ENCODE measurements around the gene CLIC4.
"Not testable (repeated sequence)": the region's sequence is repeated elsewhere in the genome, so short reads cannot be mapped to it uniquely, and the experiment has no call there.

Gene CLIC4

GRCh38 chr1:24704411-24705259, 40.6 kb upstream of the CLIC4 start:
- no peak for DNase-seq (ENCODE audit: extremely low read depth, low read depth)
- no peak for TF ChIP-seq CTCF (IDR thresholded peaks at IDR 0.05; ENCODE audit: low read depth, low read length, missing control alignments)
- H3K4me3 ChIP-seq (replicated peaks; ENCODE audit: low read depth, low read length) = no peak overlapping the region

GRCh38 chr1:24705260-24706073, 39.8 kb upstream of the CLIC4 start:
- H3K4me3 ChIP-seq (replicated peaks; ENCODE audit: low read depth, low read length) = no peak overlapping the region
- DNase-seq (ENCODE audit: extremely low read depth, low read depth) = no peak
- TF ChIP-seq CTCF (IDR thresholded peaks at IDR 0.05; ENCODE audit: low read depth, low read length, missing control alignments) = no peak

- not testable (repeated sequence) for DNase-seq (ENCODE audit: extremely low read depth, low read depth); H3K4me3 ChIP-seq (replicated peaks; ENCODE audit: low read depth, low read length)
Measured at GRCh38 chr1:24706074-24706389, 39.2 kb upstream of the CLIC4 start.

GRCh38 chr1:24707687-24708086, 37.6 kb upstream of the CLIC4 start:
- TF ChIP-seq CTCF (IDR thresholded peaks at IDR 0.05; ENCODE audit: low read depth, low read length, missing control alignments) = no peak
- DNase-seq (ENCODE audit: extremely low read depth, low read depth) = no peak
- H3K4me3 ChIP-seq (replicated peaks; ENCODE audit: low read depth, low read length) = no peak overlapping the region

- no peak overlapping the region for H3K4me3 ChIP-seq (replicated peaks; ENCODE audit: low read depth, low read length)
- DNase-seq (ENCODE audit: extremely low read depth, low read depth) = no peak
- no peak for TF ChIP-seq CTCF (IDR thresholded peaks at IDR 0.05; ENCODE audit: low read depth, low read length, missing control alignments)
Measured at GRCh38 chr1:24708938-24709337, 36.3 kb upstream of the CLIC4 start.

- DNase-seq (ENCODE audit: extremely low read depth, low read depth) = no peak
- H3K4me3 ChIP-seq (replicated peaks; ENCODE audit: low read depth, low read length) = no peak overlapping the region
- no peak for TF ChIP-seq CTCF (IDR thresholded peaks at IDR 0.05; ENCODE audit: low read depth, low read length, missing control alignments)
Measured at GRCh38 chr1:24709791-24710441, 35.3 kb upstream of the CLIC4 start.

- no peak for TF ChIP-seq CTCF (IDR thresholded peaks at IDR 0.05; ENCODE audit: low read depth, low read length, missing control alignments)
- DNase-seq (ENCODE audit: extremely low read depth, low read depth) = no peak
- no peak overlapping the region for H3K4me3 ChIP-seq (replicated peaks; ENCODE audit: low read depth, low read length)
Measured at GRCh38 chr1:24711329-24711728, 33.9 kb upstream of the CLIC4 start.

Measured in HFF-Myc (cell line).